GM12874 (cell line): ENCODE measurements around the gene CDIP1.

Experiments used
- TF ChIP-seq, protein P1 (sequence below): IDR thresholded peaks from 2 replicates; pipeline ENCODE4 v1.5.1; 2011; ENCODE audit warnings: low read depth, mild to moderate bottlenecking, control low read depth, low read length, moderate library complexity; ENCODE audit not compliant: insufficient read depth

The CDIP1 gene

DNA sequence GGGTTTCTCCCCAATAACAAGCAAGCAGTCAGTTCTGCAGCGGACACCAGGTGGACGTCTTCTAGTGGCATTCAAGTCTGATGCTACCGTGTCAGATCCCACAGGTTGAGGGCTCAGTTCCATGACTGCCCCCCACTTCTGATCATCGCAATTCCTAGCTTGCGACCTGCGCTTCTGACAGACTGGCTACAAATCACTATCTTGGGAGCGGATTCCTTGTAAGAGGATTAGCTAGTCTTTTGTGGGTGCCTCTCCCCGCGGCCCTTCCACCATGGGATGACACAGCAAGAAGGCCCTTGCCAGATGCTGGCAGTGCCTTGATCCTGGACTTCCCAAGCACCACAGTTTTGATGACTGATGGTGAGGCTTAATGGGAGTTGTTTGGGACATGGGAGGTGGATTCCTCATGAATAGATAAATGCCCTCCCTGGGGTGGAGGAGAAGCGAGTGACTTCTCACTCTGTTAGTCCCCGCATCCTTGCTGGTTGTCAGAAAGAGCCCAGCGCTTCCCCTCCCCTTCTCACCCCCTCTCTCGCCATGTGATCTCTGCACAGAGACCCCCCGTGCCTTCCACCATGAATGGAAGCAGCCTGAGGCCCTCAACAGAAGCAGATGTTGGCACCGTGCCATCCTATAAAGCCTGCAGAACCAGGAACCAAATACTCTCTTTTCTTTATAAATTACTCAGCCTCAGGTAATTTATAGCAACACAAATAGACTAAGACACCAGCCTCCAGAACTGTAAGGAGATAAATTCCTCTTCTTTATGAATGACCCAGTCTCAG lies 19.1 kb downstream of the CDIP1 start:
- TF ChIP-seq, protein P1, sequence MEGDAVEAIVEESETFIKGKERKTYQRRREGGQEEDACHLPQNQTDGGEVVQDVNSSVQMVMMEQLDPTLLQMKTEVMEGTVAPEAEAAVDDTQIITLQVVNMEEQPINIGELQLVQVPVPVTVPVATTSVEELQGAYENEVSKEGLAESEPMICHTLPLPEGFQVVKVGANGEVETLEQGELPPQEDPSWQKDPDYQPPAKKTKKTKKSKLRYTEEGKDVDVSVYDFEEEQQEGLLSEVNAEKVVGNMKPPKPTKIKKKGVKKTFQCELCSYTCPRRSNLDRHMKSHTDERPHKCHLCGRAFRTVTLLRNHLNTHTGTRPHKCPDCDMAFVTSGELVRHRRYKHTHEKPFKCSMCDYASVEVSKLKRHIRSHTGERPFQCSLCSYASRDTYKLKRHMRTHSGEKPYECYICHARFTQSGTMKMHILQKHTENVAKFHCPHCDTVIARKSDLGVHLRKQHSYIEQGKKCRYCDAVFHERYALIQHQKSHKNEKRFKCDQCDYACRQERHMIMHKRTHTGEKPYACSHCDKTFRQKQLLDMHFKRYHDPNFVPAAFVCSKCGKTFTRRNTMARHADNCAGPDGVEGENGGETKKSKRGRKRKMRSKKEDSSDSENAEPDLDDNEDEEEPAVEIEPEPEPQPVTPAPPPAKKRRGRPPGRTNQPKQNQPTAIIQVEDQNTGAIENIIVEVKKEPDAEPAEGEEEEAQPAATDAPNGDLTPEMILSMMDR, result no peak

DNA sequence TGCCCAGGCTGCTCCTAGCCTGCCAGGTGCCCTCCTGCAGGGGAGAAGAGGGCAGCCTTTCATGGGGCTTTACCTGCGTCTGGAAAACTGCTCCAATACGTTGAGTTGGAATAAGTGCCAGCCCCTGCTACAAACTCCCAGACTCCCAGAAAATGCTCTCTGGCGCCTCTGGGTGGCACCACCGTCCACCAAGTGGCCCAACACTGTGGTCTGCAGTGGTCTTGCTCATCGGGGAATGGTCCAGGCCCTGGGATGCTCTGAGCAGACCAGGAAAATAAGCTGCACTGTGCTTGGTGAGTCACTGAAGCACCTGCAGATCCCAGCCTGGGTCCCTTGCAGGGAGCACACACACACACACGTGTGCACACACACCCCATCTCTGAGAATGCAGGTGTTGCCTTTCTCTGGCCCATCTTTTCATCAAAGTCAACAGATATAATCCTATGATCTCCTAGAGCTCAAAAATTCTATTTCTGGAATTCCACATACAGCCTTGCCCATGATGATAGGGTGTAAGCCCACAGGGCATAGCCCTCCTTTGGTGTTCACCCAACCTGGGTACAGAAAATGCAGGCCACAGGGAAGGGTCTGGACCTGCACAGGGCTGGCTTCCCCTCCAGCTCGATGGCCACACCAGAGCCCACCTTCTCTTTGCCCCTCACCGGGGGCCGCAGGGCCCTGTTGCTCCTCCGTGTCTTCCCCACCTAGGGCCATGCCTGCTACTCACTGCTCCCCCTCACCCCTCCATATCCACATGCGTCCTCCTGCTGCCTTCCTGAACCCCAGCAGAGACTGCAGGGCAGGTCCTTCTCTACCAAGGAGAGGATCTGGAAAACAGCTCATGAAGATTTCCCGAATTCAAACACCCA lies 20.5 kb downstream of the CDIP1 start:
- TF ChIP-seq, protein P1, result peak; percentile 56; the same call in 1 of the 2 replicates

DNA sequence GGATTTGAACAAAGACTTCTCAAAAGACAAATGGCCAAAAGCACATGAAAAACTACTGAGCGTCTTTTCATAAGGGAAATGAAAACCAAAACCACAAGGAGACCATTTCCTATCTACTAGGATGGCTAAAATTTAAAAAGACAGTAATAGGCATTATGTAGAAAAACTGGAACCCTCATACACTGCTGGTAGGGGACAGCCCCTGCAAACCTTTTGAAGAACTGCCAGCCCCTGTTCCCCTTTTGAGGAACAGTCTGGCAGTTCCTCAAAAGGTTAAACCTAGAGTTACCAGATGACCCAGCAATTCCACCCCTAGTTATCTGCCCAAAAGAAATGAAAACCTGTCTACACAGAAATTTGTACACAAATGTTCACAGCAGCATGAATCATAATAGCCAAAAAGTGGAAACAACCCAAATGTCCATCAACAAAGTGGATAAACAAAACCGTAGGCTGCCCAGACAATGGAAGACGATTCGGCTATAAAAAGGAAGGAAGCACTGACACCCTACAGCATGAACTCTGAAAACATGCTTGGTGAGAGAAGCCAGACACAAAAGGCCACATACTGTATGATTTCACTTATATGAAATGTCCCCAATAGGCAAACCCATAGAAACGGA lies 22.9 kb downstream of the CDIP1 start:
- TF ChIP-seq, protein P1, result no peak

DNA sequence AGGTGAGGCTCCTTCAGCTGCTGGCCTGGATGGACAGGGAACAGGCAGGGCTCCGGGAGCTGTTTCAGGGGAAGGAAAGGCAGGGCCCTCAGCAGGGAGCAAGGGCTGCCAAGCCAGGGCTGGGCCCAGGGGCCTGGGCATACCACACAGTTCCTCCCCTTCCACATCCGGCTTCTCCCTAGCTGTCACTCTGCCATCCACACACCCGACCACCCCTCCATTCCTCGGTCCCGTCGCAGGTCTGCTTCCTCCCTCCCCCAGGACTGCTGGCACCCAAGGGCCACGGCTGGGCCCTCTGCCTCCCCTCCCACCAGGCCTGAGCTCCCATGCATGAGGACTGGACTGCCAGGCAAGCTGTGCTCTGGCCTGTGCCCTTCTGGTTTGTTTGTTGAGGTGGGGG lies 24.0 kb downstream of the CDIP1 start:
- TF ChIP-seq, protein P1, result no peak

DNA sequence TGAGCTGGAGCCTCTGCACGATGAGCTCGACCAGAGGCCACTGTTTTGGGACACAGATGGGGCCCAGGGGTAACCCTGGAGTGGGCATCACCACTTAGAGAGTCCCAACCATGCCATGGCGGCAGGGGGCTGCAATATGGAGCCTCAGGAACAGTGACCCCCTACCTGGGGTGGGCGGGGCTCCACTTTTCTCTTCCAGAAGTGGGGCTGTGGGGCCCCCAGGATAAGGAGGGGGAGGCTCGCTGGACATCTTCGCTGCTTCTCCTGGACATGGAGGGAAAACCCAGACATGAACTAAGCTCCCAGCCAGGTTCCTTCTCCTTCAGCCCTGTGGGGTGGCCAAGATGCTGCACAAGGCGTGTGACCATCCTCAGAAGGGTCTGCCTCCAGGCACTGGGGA lies 24.7 kb downstream of the CDIP1 start:
- TF ChIP-seq, protein P1, result no peak

DNA sequence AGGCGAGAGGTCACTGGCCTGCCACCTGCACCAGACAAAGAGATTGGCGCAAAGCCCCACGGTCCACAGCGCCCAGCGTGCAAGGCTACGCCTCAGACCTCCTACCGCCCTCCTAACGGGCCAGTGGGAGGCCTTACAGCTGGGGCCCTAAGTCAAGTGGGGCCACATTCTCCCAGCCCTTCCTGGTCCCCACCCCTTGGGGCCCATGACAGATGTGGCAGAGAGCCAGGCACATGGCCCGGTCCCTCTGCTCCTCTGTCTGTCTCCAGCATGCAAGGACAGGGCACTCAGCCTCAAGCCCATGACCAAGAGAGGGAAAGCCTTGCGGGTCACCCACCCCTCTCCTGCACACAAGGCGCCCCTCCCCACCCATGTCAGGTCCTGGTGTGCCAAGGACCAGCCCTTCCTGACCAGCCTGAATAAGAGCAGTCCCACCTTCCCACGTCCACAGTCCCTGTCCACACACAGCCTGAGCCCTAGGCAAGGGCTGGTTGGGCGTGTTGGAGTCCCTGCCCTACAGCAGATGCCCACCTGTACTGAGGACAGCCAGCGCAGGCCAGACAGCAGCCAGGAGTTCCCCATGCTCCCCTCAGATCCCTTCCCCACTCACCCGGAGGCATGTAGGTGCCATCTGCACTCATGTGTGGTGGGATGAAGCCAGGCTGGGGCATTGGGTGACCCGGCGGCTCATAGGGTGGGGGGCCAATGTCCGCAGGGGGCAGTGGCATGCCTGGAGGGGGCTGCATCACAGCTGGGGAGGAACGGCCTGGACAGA lies 25.3 kb downstream of the CDIP1 start:
- TF ChIP-seq, protein P1, result no peak
